GM18907 (cell line): ENCODE results near the gene PIP4K2A.
A peak's percentile ranks its signal among the peaks of the same experiment; 100 is the strongest.
"Not testable (repeated sequence)": the region's sequence is repeated elsewhere in the genome, so short reads cannot be mapped to it uniquely, and the experiment has no call there.

Experiments
- ATAC-seq: cut with Tn5 transposase; IDR thresholded peaks from one replicate; pipeline ENCODE4 v1.9.1; 2021; ENCODE audit warnings: mild to moderate bottlenecking, moderate library complexity; ENCODE audit not compliant: unreplicated experiment

The PIP4K2A gene

DNA sequence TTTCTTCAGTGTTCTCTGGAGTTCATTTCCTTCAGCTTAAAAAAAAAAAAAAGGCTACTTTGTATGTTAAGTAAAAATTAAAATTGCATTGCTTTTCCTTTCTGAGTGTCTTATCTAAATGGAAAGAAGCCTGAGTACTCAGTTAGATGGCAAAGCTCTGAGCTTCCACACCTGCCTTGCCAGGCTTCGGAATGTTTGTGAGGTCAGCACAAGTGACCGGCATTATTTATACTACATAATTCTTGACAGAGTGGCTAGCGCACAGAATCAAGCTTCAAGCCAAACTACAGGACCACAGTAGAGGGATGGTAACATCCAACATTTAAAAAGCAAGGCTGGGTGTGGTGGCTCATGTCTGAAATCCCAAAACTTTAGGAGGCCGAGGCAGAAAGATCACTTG is 17.3 kb downstream of the PIP4K2A start:
- no peak for ATAC-seq

DNA sequence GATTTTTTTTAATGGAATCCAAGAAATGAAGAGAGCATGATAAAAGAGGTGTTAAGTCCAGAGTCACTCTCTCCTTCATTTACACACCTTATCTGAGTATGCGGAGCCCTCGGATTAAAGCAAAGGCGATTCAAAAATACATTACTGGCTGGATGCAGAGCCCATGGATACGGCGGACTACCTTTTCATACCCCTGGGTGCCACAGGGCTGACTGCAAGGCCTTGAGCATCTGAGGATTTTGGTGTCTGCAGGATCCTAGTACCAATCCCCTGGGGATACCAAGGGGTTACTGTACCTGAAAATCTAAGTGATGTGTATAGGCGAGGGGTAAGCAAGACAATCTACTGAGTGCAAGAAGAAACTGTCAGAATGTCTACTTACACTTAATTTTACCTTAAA is 20.5 kb downstream of the PIP4K2A start:
- ATAC-seq: no peak

DNA sequence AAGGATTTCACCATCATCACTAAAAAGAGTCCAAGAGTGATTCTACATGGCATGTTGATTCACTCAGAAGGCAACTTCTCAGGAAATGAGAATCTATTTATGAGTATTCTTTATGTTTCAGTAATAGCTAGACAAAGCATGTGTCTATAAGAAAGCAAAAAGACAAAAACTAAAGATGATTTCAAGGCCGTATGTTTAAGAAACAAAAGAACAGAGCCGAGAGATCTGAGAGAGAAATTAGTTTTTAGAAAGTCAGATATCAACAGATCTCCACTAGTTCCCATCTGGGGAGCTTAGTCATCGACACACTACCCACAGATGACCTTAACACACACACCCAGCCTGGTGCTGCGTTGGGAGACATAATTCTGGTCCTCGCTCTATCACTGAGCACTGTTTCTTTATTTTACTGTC is 21.0 kb downstream of the PIP4K2A start:
- no peak for ATAC-seq

GRCh38 chr10:22692119-22692518 is 22.3 kb downstream of the PIP4K2A start:
- not testable (repeated sequence) for ATAC-seq

GRCh38 chr10:22690614-22691431 is 23.6 kb downstream of the PIP4K2A start:
- peak; percentile 48 for ATAC-seq

DNA sequence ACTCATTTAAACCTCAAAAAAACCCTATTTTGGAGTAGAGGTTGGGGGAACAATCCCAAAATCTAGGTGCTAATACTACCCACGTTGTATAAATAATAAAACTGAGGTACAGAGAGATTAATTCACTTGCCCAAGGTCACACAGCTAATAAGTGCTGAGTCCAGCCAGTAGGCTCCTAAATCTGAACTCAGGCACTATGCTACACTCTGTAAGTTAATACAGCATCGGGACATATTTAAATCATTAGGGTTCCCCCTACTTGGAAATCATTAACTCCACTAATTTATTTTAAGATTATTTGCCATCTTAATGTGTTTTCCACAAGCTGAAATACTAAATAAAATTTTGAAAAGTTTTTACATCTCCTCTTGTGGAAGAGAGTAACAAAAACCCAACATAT is 24.2 kb downstream of the PIP4K2A start:
- peak; percentile 62 for ATAC-seq

DNA sequence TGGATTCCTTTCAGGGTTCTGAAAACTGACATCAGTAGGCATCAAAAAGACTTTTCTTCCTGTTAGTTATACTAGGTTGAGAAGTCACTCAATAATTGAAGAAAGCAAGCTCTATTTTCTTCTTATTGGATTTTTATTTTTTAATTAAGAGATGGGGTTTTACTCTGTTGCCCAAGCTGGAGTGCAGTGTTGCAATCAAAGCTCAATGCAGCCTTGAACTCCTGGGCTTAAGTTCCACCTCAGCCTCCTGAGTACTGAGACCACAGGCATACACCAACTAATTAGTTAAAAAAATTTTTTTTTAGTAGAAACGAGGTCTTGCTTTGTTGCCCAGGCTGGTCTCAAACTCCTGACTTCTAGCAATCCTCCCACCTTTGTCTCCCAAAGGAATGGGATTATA is 28.0 kb downstream of the PIP4K2A start:
- no peak for ATAC-seq

DNA sequence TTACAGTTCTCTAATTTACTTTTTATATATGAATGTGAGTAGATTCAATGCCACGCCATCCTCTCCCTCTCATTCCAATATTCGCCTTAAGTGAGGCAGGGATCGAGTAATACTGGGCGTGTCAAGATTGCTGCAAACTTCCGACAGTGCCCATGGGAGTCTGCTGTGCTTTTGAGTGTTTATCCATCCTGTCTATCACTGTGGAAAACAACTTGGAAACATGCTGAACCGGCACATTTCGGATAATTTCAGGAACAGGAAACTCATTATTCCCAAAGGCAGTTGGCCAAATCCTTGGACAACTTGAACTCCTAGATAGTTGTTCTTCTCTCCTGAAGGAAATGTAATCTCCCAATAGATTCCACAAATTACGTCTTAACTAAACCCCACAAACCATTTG is 28.5 kb downstream of the PIP4K2A start:
- no peak for ATAC-seq

- no peak for ATAC-seq
Measured at GRCh38 chr10:22684699-22685098, 29.7 kb downstream of the PIP4K2A start.

DNA sequence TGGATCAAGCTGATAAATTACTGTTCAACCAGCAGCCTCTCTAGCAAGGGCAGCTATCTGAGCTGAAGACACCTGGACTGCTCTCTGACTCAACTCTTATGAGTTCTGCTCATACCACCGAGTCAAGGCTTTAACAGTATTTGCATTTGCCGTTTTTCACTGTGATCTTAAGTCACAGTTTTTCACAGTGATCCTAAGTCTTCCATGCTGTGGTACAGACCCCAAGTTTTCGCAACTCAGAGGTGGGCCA is 31.3 kb downstream of the PIP4K2A start:
- peak; percentile 69 for ATAC-seq

- peak; percentile 29 for ATAC-seq
Measured at GRCh38 chr10:22682237-22683139, 31.9 kb downstream of the PIP4K2A start.

GRCh38 chr10:22681783-22682183 is 32.6 kb downstream of the PIP4K2A start:
- ATAC-seq: no peak

- ATAC-seq: no peak
Measured at GRCh38 chr10:22681301-22681700, 33.1 kb downstream of the PIP4K2A start.

DNA sequence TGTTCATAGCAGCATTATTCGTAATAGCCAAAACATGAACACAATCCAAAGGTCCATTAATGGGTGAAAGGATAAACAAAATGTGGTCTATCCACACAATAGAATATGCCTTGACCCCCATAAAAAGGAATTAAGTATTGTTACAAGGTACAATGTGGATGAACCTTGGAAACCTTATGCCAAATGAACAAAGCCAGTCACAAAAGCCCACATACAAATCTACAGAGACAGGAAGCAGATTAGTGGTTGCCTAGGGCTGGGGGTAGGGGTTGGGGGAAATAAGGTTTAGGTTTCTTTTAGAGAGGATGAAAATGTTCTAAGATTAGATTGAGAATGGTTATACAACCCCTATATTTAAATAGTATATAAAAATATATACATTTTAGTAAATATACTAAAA is 34.8 kb downstream of the PIP4K2A start:
- no peak for ATAC-seq

- no peak for ATAC-seq
Measured at GRCh38 chr10:22677333-22677732, 37.0 kb downstream of the PIP4K2A start.

DNA sequence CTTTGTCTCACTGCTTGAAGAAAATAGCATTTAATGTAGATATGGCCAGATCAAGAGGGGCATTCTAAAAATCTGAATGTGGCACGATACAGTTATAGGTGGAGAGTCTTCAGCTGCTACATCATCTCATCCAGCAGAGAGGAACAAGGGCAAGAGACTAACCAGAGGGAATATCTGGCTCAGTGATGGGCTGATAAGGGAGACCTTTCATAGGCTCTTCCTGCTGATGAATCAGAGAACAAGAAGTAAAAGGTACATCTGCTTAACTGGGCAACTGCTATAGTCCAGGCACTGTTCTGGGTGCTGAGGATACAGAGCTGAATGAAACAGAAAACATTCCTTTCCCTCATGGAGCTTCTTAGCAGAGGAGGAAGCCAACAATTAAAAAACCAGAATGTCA is 37.9 kb downstream of the PIP4K2A start:
- ATAC-seq: no peak

DNA sequence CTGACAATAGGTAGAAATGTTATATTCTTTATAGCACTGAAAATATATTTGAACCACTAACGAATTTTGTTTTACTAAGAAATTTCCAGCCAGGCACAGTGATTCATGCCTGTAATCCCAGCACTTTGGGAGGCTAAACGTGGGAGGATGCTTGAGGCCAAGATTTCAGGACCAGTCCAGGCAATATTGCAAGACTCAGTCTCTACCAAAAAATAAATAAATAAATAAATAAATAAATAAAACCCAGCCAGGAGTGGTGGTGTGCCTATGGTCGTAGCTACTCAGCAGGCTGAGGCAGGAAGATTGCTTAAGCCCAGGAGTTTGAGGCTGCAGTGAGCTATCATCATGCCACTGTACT is 39.8 kb downstream of the PIP4K2A start:
- no peak for ATAC-seq

GRCh38 chr10:22673785-22674572 is 40.4 kb downstream of the PIP4K2A start:
- ATAC-seq: no peak

- no peak for ATAC-seq
Measured at GRCh38 chr10:22673091-22673392, 41.3 kb downstream of the PIP4K2A start.

GRCh38 chr10:22672319-22673090 is 41.9 kb downstream of the PIP4K2A start:
- no peak for ATAC-seq

DNA sequence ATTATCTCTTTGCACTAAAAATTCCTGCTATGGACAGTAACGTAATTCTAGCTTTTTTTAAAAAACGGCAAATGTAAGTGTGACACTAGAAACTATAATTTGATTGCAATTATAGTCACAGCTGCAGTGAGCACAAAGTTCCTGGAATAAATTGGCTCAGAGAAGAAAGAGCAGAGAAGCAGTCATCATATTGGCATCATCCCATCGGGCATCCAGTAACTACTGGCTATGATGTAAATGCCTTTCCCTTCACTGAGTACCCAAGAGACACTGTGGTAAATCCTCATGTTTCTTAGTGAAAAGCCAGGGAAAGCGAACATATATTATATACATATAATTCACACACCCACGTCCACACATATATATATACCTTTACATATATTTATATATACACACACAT is 43.6 kb downstream of the PIP4K2A start:
- ATAC-seq: no peak
